ENCODE measurements around the gene SCLT1. TPM values are rescaled to one million over a fixed set of nuclear protein-coding genes. Genes with fewer than 3 reads are reported as not detected.
A peak's percentile ranks its signal among the peaks of the same experiment; 100 is the strongest.

Gene SCLT1
- 56.3 TPM for total RNA-seq (2013)
- polyA plus RNA-seq, result 10 to 100 TPM; 14.8 to 20.1 (median 17.9) TPM
- 38.0 TPM in 2 replicates for polyA minus RNA-seq
- total RNA-seq, result 36.4 to 131 (median 86.5) reads per million in 11 experiments

DNA sequence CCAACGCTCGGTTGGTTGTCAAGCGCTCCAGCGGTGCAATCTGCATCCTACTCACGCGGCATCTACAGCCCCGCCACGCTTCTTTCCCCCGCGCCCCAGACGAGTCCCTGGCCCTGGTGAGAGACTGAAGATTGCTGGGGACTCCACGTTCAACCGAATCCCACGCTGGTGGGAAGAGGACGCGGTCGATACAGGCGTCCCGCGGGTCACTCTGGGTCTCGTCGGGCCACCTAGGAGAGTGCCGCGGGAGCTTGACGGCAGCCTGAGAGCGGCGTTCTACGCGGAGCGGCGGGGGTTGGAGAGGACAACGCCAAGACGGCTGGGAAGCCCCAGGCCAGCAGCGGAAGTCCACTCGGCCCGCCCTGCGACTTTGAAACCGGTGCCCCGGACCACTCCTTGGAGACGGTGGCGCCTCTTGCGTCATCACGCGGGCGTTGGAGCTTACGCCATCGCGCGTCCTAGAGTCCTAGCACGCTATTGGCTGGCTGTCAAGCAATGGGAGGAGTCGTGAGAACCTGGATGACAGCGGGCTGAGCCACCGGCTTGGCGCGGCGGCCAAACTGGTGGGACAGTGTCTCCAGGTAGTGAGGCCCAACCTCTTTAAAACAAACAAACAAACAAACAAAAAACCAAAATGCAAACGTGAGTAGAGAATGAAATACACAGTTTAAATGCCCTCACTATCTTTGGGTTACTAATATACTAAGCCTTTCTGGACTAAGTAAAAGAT lies at the start of gene SCLT1:
TSS of gene SCLT1 (minus strand) at position 349 of the 730 bp plus-strand sequence. CDS start 436 bp downstream, outside the sequence.
- peak within 1 kb of the TSS in 1 of 2 donors; percentile 44 for H3K4me3 Mint-ChIP-seq
- H3K27me3 Mint-ChIP-seq (ENCODE audit: low read depth in 3 of 3), result peaks cover 0 to 1% (median 0%) of the 10 kb centered on the region in 3 donors
- Histone ChIP-seq H3K79me2 (ENCODE audit: insufficient read depth, low read length) (peaks cover 89% of the 10 kb centered on the region), H4K20me1 (ENCODE audit: insufficient read depth, low read length) (peaks cover 36% of the 10 kb centered on the region), H3K27me3 (ENCODE audit: control insufficient read depth in 2 of 2, insufficient read depth in 2 of 2, low read length in 2 of 2) (no peaks in the 10 kb centered on the region), H3K27ac (ENCODE audit: low read depth in 1 of 2, low read length in 2 of 2) (peak within 1 kb of the TSS; percentile 97 to 99), H3K9ac (ENCODE audit: insufficient read depth, low read length, poor library complexity, severe bottlenecking) (peak within 1 kb of the TSS; percentile 94), H3K4me1 (ENCODE audit: control insufficient read depth in 1 of 2, insufficient read depth in 2 of 2, low read length in 2 of 2) (peaks cover 38 to 61% of the 10 kb centered on the region in 2 donors), H3K4me3 (replicated peaks in 1 of 3; ENCODE audit: low read depth in 2 of 3, low read length in 3 of 3) (peak within 1 kb of the TSS; percentile 73 to 81 (median 81)), H3K36me3 (replicated peaks in 1 of 2; ENCODE audit: control insufficient read depth in 1 of 2, insufficient read depth in 2 of 2, low read length in 2 of 2) (no peaks in the 10 kb centered on the region), H2AFZ (ENCODE audit: insufficient read depth, low read depth, low read length, poor library complexity, severe bottlenecking) (peak within 1 kb of the TSS; percentile 81), H3K4me2 (replicated peaks; ENCODE audit: extremely low read depth, low read length, poor library complexity, severe bottlenecking) (peak within 1 kb of the TSS; percentile 68), H3K9me3 (replicated peaks in 1 of 2; ENCODE audit: control insufficient read depth in 1 of 2, insufficient read depth in 1 of 2, low read length in 2 of 2) (no peaks in the 10 kb centered on the region)
- intact Hi-C loops (cut with micrococcal nuclease), result loop anchor here (5.0 to 10.0 kb wide), 8 partner anchors 179 to 1129 kb away; partner anchors contain the start of genes PGRMC2 (in 2 of the 2), ABHD18 (in 1 of the 2), LARP1B (in 1 of the 2) and MFSD8 (in 1 of the 2)
- under 1% methylated on average over 47 of the region's 57 CpGs for WGBS (ENCODE audit: insufficient coverage)
- TF ChIP-seq CTCF (IDR thresholded peaks at IDR 0.05), result no peak
- no peaks in the 10 kb centered on the region for H3K9me3 Mint-ChIP-seq
- H3K27ac Mint-ChIP-seq, result peak within 1 kb of the TSS in 2 of 7 donors; percentile 35 to 88
- peaks cover 5 to 12% of the 10 kb centered on the region in 2 donors for H3K36me3 Mint-ChIP-seq
- peaks cover 43% of the 10 kb centered on the region for H3K4me1 Mint-ChIP-seq
- DNase-seq, result peak; percentile 99

- no peaks in the 10 kb centered on the region for H3K79me2 ChIP-seq (ENCODE audit: insufficient read depth, low read length)
- no peak overlapping the region for H3K27ac ChIP-seq (ENCODE audit: low read depth in 1 of 2, low read length in 2 of 2)
- H3K9ac ChIP-seq (ENCODE audit: insufficient read depth, low read length, poor library complexity, severe bottlenecking), result no peak overlapping the region
- no peak overlapping the region for H2AFZ ChIP-seq (ENCODE audit: insufficient read depth, low read depth, low read length, poor library complexity, severe bottlenecking)
- no peak for DNase-seq
- Mint-ChIP-seq H3K27me3 (ENCODE audit: low read depth in 3 of 3) (peaks cover 0 to 3% (median 0%) of the 10 kb centered on the region in 3 donors), H3K9me3 (peaks cover 0 to 3% (median 1%) of the 10 kb centered on the region in 7 donors), H3K36me3 (no peaks in the 10 kb centered on the region), H3K4me3 (no peak overlapping the region), H3K27ac (no peak overlapping the region), H3K4me1 (no peaks in the 10 kb centered on the region)
- H4K20me1 ChIP-seq (ENCODE audit: insufficient read depth, low read length), result no peaks in the 10 kb centered on the region
- no peaks in the 10 kb centered on the region for H3K9me3 ChIP-seq (replicated peaks in 1 of 2; ENCODE audit: control insufficient read depth in 1 of 2, insufficient read depth in 1 of 2, low read length in 2 of 2)
- intact Hi-C loops (cut with micrococcal nuclease), result no loop called here
- TF ChIP-seq CTCF (IDR thresholded peaks at IDR 0.05), result no peak
- H3K4me3 ChIP-seq (replicated peaks in 1 of 3; ENCODE audit: low read depth in 2 of 3, low read length in 3 of 3), result no peak overlapping the region
- no peaks in the 10 kb centered on the region for H3K36me3 ChIP-seq (replicated peaks in 1 of 2; ENCODE audit: control insufficient read depth in 1 of 2, insufficient read depth in 2 of 2, low read length in 2 of 2)
- no peak overlapping the region for H3K4me2 ChIP-seq (replicated peaks; ENCODE audit: extremely low read depth, low read length, poor library complexity, severe bottlenecking)
- H3K27me3 ChIP-seq (ENCODE audit: control insufficient read depth in 2 of 2, insufficient read depth in 2 of 2, low read length in 2 of 2), result peaks cover 0 to 2% of the 10 kb centered on the region in 2 donors
- H3K4me1 ChIP-seq (ENCODE audit: control insufficient read depth in 1 of 2, insufficient read depth in 2 of 2, low read length in 2 of 2), result no peaks in the 10 kb centered on the region
- WGBS (ENCODE audit: insufficient coverage), result no CpG with 5 or more reads among the region's 2 CpGs
Measured at GRCh38 chr4:129140521-129140920, 47.2 kb upstream of the SCLT1 start.
